ENCODE results near the gene MRPL50.

MRPL50 gene

DNA sequence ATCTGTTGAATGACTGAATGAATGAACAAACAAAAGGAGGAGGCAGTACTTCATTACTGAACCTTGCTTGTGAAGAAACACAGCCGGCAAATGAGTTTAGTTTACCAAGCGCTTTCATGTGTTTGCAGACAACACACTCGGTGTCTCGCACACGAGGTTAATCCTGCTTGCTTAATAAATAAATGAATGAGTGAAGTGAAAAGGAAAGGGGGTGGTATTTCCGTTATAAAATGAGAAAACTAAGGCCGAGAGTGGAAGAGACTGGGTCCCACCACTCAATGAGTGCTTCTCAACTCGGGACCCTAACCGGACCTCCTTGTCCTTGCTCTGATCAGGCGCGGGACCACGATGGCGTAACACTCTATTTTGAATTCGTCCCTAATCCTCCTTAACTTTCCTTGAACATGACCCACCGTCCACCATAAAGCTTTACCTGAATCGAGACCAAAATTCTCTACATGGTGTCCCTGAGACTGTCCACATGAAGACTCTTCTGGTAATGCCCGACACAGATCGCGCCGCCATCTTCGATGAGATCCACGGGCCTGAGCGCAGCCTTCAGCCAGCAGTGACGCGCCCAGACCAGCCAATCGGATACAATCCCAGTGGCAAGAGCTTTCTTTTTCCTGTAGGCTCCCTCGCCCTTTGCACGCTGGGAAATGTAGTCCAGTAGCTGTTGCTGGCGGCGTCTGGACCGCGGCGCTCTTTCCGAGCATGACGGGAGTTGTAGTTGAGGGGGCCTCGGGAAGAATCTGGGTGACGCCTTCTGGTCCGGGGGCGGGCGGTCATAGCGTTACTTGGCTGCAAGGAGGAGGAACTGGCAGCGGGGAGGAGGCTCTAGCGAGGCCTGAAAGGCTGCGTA lies at the start of gene MRPL50, which contains the start of gene ZNF189:
MRPL50 (minus strand) TSS at position 551 of the 862 bp plus-strand sequence; CDS start at position 525, 26 bp downstream.
ZNF189 (plus strand) TSS at position 784 of the 862 bp plus-strand sequence. CDS start 306 bp downstream, outside the sequence.
- peak; percentile 91 to 97 (median 95) for DNase-seq

- DNase-seq, result no peak
Observed at GRCh38 chr9:101446732-101447131, 48.3 kb upstream of the MRPL50 start.

GRCh38 chr9:101445353-101446029 lies 47.1 kb upstream of the MRPL50 start:
- no peak for DNase-seq

DNA sequence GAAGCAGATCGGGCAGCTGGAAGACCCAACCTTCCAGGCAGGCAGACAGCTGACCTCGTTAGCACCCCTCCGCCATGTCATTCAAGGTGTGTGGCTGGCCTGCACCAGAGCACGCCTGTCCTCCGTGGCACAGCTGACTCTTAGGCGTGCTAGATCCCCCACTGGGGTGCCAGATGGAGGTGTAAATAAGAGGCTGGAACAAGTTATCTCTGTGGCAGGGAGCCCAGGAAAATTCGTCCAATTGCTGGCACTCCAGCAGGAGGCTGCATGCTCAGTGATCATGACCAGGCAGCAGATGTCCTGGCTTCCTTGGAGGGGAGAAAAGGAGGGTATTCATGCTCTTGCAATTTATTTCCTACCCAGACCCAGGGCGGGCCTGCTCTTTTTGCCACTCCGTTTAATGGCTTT lies 45.0 kb upstream of the MRPL50 start:
- no peak for DNase-seq

DNA sequence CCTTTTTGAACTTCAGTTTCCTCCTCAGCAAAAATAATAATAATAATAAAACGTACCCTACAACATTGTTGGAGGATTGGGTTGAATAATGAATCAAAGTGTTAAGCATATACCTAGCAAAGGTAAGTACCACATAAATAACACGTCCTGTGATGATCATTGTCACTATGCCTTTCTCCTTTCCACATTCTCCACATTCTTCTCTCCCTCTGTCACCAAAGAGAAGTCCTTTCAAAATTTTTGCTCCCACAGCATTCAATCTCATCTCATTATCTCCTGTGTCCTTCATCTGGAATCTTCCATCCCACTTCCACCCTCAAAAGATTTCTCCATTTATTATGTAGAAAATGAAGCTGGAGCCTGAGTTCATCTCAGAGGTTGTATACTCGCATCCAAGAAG lies 44.3 kb upstream of the MRPL50 start:
- no peak for DNase-seq

DNA sequence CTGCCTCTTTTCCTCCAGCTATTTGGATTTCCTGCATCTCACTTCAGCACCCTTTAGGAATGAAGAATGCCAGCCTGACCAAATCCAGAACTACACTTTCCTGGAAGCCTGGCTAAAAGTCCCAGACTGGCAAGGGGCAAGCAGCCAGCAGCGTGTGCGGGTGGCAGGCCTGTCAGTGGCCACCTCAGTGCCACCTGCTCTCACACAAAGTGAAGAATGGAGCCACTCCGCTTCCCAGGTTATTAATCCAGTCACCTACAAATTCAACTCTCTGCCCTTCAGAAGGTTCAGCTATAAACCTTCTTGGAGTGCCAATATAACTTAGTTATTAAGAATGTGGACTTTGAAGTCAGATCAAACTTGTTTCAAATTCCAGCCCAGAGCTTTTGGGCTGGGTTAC lies 43.9 kb upstream of the MRPL50 start:
- DNase-seq, result no peak

- DNase-seq, result no peak
Observed at GRCh38 chr9:101440714-101441230, 42.4 kb upstream of the MRPL50 start.

- DNase-seq, result no peak
Observed at GRCh38 chr9:101438523-101438922, 40.1 kb upstream of the MRPL50 start.

GRCh38 chr9:101437806-101438232 lies 39.4 kb upstream of the MRPL50 start:
- no peak for DNase-seq

DNA sequence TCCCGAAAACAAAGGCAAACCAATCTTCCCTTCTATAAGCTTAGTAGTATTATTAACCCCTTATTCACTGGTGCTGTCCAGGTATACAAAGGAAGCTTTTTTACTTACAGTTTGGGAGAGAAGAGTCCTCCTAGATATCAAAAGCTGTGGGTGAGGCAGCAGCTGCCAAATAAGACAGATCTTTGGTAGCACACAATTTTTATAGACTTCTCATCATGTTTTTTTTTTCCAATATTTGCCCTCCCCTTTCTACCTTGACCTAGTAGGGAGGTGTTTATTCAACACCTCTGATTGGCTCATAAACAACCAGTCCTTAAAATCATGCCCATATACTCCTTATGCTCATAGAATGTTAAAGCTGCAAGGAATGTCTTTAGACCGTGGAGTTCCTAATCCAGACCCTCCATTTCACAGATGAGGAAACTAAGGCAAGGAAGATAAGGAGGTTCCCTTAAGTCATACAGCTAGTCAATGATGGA lies 37.2 kb upstream of the MRPL50 start, which contains the start of gene ALDOB:
ALDOB (minus strand) TSS at position 174 of the 479 bp plus-strand sequence. CDS start 4,887 bp downstream, outside the sequence.
- no peak for DNase-seq

DNA sequence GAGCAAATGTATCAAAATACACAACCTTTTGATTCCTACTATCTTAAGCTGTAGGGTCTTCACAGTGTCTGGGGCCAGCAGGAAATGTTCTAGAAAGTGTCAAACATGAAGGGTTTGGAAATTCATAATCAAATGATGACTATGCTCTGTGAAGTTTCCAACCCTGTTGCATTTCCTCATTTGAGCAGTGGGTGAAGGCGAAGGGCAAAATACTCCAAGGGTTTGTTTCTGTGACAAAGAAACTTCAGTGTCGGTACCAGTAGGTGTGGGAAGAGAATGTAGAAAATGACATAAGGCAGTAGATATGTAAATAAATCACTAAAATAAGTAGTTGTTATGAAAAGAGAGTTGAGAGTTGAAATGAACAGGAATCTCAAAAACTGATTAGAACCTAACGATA lies 36.6 kb upstream of the MRPL50 start:
- DNase-seq, result no peak

GRCh38 chr9:101433229-101433628 lies 34.8 kb upstream of the MRPL50 start:
- no peak for DNase-seq

DNA sequence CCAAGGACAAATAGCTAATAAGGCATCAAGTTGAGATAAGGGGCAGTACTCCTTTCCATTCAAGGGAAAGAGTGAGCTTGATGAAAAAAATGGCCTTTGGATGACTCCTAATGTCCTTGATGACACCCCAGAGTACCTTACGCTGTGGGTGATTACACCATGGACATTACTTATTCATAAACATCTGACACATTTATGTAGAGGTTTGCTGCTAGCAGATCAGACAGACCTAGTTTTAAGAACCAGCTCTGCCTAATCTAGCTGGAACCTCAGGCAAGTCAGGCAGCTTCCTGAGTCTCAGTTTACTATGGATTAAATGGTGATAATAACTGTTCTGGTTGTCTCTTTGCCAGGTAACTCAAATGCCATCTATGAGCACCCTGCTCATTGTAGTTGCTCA lies 34.3 kb upstream of the MRPL50 start:
- DNase-seq, result no peak

DNA sequence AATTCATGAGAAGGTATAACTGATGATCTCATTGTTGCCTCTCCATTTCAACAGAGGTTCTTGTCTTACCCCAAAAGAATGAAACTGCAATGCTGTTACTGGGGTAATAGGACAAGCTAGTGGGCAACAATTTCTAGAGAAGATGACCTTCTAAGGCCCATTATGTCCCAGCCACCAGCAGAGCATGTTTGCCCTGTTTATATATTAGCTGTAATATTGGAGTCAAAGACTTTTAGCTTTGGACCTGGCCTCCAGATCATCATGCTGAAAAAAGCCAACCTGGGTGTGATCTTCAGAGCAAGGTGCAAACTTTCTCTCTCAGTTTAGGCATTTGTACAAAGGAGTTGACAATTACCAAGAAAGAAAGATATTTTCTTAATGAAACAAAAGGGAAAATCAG lies 33.8 kb upstream of the MRPL50 start:
- no peak for DNase-seq

DNA sequence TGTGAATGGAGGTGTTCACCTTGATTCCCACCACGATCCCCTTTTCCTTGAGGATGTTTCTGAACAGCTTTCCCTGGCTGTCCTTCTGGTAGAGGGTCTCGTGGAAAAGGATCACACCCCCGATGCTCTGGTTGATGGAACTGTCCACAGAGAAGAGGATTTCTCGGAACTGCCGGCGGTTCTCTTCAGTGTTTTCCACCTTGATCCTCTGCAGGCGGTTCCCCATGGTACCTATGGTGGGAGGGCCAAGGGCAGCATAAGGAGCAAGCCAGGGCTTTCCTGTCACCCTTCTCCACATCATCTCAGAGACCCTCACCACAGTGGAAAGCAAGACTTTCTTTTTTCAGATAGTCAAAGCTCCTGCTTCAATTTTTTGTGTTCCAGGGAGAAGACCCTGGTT lies 31.3 kb upstream of the MRPL50 start:
- DNase-seq, result no peak

DNA sequence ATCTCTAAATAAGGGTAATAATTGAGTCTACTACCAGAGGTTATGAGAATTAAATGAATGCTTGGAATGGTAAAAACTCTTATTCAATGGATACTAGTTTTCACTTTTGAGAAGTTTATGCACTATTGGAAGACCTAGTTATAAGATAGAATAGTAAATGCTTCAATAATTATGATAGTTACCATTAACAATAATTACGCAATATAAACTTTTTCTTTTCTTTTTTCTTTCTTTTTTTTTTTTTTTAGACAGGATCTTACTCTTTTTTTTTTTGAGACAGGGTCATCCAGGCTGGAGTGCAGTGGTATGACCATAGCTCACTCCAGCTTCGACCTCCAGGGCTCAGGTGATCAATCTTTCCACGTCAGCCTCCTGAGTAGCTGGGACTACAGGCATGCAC lies 30.5 kb upstream of the MRPL50 start:
- DNase-seq, result no peak

GRCh38 chr9:101427957-101428655 lies 29.7 kb upstream of the MRPL50 start:
- DNase-seq, result no peak

DNA sequence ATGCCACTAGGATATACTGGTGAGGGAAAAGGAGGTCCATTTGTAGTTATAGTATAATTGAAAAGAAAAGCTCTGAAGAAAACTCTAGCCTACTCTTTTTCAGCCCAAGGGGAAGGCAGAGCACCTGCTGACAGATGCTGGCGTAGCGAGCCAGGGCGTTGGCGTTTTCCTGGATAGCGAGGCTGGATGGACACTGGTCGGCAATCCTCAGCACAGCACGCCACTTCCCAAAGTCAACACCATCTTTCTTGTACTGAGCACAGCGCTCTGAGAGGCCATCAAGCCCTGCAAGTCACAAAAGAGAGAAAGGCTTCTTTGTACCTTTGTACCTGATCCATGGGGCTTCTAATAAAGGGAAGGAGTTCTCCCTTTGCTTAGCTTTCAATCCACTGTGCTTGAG lies 28.9 kb upstream of the MRPL50 start:
- DNase-seq, result no peak

DNA sequence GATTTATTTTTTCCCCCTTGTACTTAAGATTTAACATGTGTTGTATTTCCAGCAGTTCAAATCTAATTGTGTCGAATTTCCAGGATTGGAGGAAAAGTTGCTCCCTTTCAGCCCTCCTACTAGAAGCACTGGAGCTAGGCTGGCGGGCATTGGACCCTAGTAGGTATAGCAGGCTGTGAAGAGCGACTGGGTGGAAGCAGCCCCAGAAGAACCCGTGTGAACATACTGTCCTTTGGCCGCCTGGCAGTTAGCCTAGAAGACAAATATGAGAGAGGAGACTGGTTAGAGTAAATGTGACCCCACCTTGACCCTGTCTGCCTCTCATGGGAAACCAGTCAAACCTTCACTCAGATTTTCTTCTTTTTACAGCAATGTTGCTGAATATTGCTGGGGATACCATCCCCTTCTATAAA lies 23.2 kb upstream of the MRPL50 start:
- no peak for DNase-seq

DNA sequence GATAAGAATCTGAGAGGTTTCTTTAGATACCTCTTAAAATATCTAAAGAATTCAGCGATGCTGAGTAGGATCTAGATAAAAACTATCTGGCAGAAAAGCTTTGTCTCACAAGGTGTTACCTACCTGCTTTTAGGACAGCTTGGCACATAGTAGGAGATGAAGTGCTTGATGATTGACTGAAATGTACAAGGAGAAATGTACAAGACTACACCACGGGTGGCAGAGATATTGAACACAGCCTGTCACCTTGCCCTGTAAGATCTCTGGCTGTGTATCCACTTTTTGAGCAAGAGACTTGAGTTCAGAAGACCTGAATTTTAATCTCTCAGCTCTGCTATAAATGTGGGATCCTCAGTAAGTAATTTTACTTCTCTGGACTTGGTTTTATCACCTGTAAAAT lies 21.4 kb upstream of the MRPL50 start:
- no peak for DNase-seq

- DNase-seq, result no peak
Observed at GRCh38 chr9:101418518-101419430, 20.4 kb upstream of the MRPL50 start.

DNA sequence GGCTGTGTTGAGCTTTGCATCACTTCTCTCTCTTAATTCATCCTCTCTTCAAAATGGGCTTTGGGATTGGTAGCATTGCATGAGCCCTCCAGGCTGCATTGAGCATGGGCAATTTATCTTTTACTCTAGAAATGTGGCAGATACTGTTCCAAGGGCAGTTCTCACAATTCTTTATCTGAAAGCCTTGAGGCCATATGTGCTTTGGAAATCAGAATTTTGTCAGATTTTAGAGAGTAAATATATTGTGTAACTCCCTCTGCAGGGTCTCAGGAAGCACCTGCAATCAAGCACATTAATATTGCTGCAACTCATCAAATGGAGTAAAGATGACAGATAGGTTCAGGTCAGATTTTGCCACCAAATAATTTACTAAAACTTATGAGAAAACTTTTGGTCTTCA lies 19.6 kb upstream of the MRPL50 start:
- no peak for DNase-seq

Data from stimulated activated naive CD4-positive, alpha-beta T cell (primary cell).